T1000 (cell line): Measurements from ENCODE around the gene TRMO.

Source experiments
- DNase-seq: peaks from one replicate; lab custom pipeline; 2025; ENCODE audit warnings: mixed read lengths; lab: John Stamatoyannopoulos, UW

TRMO gene

DNA sequence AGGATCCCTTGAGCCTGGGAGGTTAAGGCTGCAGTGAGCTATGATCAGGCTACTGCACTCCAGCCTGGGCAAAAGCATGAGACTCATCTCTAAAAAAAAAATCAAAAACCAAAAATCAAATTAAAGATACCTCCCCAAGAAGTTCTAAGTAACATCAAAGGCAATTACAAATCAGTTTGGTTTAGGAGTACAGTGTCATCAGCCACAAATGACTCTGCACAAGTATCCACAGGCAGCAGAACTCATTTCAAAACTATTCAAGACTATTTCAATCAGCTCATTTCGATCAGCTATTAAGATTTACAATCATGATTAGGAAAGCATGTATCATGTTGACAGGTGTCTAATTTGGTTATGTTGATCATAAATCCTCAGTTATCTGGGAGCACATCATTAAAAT, 19.1 kb downstream of the TRMO start:
- no peak for DNase-seq

DNA sequence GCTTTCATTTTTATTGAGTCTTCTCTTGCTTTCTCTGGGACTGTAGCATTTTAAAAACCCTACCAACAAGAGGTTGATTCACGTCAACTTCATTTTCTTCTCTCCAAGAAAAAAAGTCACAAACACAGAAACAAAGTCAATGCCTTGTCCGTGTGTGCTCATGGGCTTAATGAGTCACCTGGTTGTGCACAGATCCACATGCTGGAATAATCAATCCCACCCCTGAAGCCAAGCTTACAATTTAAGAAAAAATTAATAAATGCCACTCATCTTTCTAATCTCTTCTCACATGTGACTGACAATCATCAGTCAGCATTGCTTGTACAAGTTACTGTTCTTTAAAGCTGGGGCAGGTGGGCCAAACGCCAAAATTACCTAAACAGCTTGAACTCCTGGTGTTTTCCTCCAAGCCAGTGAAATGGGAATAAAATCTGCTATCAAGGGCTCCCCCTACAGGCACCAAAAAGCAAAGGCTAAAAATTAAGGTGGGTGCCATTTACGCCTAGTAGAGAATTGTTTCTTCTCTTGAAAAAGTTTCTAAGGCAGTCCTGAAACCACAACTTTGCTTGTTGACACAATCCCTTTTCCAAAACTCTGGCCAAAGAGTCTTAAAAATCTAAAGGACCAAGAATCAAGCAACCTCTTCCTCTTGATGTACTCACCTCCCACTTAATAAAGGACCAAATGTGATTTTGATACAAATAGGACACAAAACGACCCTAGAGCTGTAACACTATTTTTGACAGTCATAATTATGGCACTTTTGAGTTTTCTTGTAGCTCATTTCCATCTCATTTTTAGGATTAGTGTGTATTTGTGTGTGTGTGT, 21.3 kb downstream of the TRMO start:
- DNase-seq, result no peak

DNA sequence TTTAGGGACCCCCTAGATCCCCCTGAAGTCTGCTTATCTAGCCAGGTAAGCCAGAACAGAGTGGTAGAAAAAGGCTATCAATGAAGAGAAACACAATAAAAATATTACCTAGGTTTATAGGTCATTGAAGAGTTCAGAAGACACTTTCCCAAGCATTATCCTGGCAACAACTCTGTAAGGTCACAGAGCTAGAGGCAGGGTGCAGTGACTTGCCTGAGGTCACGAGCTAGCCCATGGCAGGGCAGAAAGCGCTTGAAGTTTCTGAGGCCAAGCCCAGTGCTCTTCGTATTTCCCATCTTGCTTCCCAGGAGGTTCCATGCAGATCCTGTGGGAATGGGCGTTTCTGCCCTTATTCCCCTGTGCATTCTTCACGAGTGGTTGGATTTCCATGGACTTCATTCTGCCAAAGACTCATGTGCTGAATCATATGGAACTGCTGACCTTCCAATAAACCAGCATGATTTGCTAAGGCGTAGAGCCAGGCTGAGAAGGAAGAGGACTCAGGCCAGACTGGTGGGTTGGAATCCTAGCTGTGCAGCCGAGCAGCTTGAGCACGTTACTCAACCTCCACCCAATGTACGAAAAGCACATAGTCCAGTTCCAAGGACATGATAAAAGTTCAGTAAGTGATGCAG, 22.1 kb downstream of the TRMO start:
- no peak for DNase-seq

DNA sequence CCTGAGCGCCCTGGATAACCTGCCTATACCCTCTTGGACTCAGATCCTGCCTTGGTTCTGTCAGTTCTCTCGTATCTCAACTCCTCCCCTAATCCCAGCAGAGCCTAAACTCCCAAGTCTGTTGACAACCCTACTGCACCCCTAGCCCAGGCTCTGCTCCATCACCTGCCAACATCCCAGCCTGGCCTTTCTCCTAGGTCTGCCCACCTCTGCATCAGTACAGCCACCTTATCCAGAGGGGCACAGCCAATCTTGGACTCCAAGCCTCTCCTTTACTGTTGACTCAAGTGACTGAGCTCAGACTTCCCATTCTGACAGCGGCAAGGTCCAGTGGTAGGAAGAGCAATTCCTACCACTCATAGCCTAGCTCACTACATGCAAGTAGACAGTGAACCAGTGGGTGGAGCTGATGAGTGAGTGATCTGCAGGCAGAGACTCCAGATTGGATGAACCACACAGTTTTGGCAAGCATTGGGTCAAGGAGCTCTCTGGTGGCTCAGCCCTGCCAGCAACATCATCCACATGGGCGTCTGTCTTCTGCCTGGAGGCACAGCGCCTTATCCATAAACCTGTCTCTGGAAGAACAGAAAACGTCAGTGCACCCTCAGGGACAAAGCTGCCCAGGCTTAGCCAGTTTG, 26.5 kb downstream of the TRMO start:
- DNase-seq, result no peak

DNA sequence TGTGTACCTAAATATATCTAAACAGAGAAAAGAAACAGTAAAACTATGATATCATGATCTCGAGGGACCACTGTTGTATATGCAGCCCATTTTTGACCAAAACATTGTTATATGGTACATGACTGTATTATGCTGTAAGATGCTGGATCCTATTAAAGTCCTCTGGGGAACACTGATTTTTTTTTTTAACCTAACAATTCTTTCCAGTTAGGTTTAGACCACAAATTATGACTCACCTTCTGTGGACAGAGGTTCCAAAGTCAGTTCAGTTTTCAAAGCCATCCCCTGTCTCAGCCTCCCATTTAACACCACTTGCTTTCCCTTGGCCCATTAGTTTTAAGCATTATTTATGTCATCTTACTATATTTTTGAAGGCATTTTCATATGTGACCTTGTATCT, 27.1 kb downstream of the TRMO start:
- no peak for DNase-seq

DNA sequence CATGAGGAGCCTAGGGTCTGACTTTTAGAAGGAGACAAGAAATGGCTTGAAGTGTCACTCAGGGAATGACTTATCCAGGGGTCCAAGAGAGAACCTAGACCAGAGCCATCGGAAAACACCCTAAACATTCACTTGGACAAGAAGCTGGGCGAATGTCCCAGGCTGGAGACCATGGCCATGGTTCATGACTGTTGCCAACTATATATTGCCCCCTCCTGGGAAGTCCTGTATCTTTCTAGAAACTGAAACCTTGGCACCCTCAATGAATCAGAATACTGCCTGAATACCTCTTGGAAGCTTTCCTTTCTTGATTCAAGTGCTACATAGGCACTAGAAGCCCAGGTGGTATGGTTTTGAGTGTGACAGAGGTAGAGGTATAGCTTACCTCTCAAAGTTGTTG, 29.9 kb downstream of the TRMO start:
- no peak for DNase-seq

DNA sequence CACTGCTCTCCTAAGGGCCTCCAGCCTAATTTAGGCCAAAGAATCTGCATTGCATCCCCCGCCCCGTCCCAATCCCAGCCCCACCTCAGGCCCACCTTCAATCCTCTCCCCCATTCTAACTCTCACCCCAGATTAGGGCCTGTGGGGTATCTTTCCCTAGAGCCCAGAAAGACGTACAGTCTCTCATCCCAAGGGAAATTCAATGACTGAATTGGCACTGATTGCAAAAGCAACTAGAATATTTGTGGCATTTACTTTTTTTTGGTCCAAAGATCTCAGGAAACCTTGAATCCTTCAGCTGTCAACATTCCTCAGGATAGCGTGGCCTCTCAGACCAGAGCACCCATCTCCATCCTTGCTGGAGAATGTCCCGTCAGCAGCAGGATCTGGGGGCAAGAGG, 30.6 kb downstream of the TRMO start:
- DNase-seq, result no peak

DNA sequence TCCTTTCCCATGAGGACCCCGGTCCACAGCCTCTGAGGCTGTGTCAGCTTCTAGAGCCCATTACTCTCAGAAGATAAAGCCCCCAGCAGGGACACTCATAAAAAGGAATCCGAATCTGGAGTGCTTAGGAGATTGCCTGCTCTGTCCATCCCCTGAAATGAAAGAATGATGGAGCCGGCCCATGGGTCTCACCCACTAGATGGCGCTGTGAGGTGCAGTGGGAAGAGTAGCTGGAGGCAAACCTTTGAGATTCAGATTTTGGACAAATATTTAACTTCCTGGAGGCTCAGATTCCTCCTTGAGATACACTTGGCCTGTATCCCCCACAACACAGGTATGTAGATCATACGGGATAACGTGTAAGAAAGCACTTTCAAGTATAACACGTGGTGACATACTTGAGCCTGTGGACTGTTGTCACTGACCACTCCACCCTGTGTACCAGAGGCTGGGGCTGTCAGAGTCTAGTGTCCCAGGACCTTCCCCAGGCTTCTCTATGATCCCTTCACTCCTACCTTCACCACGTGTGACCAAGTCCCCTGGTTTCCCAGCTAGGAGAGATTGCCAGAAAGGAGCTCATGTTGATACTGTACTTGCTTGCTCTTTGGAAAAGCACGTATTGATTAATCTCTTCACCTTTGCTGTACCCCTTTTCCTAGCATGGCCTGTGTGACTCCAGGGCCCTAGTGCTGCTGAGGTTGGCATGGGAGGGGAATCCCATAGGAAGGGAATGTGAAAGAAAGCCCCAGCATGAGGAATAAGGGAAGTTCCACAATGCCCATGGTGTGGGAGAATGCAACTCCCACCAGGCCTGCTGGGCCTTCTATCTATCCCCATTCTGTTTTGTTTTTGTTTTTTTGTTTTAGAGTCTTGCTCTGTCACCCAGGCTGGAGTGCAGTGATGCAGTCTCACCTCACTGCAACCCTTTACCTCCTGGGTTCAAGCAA, 32.1 kb downstream of the TRMO start:
- DNase-seq, result no peak

DNA sequence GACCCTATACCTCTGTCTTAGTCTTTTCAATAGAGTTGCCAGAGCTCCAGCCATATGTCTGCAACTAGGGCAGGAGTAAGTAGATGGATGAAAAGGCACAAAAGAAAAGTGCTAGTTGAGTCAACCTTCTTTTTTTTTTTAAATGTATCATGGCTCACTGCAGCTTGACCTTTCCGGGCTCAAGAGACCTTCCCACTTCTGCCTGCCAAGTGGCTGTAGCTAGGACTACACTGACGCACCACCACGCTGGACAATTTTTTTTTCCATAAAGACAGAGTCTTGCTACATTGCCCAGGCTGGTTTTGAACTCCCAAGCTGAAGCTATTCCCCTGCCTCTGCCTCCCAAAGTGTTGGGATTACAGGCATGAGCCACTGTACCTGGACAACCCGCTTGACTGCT, 42.0 kb downstream of the TRMO start:
- no peak for DNase-seq

DNA sequence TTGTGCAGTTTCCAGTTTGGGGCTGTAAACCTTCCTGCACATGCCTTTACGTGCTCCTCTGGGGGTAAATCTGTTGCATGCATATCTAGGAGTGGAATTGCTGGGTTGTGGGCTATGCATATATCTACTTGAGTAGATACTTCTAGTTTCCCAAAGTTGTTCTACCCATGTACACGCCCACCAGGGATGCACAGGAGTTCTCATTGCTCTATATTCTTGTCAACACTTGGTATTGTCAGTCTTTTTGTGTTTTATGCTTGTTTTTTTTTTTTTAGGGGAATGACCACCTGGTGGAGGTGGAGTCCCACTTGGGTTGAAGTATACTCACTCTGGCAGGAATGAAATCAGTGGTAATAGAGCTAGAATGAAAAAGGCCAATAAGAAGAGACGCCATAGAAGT, 46.2 kb downstream of the TRMO start:
- no peak for DNase-seq

DNA sequence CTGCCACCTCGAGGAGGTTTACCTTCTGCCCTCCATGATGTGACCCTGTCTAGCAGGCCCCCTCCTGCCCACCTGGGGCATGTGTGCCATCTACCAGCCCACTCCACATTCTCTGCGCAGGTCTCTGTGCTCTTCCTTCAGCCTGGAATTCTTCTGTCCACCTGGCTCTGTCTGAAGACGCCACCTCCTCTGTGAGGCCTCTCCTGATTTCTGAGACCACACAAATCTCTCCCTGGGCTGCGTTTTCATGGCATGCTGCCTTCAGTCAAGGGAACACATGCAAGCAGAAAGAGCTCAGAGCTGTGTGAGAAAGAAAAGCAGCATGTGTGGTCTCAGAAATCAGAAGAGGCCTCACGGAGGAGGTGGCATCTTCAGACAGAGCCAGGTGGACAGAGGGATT, 47.2 kb downstream of the TRMO start:
- no peak for DNase-seq

DNA sequence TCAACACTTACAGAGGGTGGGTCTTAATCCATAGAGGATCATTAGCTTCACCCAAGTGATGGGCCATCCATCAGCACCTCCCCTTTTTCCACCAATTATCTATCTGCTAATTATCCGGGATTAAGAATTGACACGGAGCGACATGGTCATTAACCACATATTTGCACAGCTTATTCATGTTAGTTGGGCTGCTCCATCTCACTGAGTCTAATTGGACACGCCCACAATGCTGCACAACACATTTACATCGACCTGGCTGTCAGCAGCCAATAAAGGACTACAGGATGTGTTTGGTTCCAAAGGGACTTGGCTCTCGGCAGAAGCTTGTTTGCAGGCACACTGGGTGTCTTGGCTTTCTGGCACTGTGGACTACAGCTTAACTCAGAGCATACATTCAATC, 47.7 kb downstream of the TRMO start:
- no peak for DNase-seq

DNA sequence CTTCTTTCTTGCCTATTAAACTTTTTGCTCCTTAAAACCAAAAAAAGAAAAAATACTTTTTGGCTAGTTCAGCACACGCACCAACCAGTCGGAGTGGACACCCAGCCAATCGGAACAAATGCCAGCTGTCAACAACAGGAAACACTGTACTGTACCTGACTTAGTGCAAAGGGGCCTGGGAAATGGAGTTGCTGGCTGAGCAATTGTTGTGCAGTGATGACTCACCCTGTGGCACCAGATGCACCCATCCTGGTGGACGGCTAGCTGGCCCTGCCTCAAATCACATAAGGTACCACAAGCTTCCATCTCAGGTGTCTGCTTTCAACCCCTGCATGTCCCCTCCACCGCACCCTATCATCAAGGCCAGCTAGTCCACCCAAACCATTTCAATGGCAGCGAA, 48.4 kb downstream of the TRMO start:
- no peak for DNase-seq

DNA sequence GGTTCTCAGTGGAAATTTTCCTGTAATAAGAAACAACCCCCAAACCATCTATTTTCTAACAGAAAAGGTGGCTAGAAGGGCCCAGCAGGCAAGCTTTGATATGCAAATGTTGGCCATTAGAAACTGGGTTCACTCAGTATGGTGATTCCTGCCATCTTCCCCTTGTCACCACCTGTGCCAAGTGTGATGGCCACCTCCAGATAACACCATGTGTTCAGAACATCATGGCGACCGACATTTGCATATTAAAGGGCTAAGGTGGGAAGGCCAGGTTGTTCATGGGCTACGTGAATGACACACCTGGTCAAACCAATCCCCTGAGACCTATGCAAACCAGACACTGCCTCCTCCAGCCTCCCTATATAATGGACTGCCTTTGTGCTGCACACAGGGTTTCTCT, 48.9 kb downstream of the TRMO start:
- DNase-seq, result no peak

DNA sequence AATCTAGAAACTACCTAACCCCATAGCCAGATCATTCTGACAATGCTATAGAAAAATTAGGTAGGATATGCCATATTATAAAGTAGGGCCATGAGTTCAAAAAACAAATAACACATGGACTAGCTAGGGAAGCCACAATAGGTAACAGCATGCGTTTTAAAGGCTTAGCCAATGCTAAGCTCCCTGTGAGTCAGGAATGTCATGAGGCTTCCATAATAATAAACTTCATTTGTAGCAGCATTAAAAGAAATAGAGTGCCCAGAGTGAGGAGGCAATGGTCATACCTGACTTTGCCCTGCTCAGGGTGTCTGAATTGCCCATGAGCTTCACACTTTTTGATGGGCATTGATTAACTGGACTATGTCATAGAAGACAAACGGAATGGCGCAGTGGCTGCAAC, 53.4 kb downstream of the TRMO start:
- DNase-seq, result no peak

DNA sequence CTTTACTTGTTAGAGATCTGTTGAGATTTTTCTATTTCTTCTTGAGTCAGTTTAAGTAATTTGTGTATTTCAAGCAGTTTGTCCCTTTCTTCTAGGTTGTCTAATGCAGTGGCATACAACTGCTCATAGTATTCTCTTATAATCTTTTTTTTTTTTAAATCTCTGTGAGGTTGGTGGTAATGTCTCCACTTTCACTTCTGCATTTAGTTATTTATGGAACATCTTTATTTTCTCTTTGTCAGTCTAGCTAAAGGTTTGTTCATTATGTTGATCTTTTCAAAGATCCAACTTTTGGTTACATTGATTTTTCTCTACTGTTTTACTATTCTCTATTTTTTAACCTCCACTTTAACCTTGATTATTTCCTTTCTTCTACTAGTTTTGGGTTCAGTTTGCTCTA, 55.5 kb downstream of the TRMO start:
- DNase-seq, result no peak

DNA sequence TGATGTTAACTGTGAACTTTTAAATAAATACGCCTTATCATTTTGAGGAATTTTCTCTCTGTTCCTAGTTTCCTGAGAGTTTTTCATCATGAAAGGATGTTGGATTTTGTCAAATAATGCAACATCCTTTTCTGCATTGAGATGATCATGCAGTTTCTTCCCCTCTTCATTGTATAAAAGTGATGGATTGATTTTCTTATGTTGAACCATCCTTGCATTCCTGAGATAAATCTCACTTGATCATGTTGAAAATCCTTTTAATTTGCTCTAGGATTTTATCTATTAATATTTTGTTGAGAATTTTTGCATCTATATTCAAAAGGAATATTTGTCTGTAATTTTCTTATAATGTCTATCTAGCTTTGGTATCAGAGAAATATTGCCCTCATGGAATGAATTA, 56.0 kb downstream of the TRMO start:
- no peak for DNase-seq

DNA sequence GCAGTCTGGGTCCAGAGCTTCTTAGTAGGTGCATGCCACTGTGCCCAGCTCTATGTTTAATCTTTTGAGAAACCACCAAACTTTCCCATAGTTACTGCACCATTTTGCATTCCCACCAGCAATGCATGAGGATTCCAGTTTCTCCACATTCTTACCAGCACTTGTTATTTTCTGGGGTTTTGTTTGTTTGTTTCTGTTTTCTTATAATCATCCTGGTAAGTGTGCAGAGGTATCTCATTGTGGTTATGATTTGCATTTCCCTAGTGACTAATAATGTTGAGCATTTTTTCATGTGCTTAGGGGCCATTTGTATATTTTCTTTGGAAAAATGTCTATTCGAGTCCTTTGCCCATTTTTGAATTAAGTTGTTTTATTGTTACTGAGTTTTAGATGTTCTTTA, 57.9 kb downstream of the TRMO start:
- no peak for DNase-seq

DNA sequence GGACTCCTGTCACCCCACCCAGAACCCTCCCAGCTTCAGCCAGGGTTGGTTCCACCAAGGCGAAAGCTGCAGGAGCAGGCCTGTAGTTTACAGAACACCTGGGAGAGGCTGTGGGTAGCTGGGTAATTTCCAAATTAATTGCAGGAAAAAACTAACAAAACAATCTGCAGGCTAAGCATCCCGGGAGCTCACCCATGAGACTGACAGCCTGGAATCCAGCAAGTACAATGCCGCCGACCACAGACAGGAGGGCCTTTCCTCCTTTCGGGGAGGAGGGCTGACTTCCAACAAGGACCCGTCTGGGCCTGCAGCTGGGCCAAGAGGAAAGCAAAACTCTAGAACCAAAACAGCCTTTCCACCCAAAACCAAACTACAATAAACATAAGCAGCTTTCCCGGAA, 59.0 kb downstream of the TRMO start:
- no peak for DNase-seq

DNA sequence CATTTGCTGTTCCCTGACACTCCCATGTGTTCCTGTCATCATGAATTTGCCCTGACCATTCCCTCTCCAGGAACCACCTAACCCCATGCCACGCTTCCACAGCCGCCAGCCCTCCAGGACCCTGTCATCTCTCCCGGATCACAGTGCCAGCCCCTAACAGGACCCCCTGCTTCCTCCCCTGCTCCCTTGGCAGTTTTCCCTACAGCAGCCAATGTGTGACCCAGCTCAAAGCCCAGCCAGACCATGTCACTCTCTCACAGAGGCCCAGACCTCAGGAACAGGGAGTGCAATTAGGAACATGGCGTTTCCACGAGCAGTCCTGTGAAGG, 61.2 kb downstream of the TRMO start:
- DNase-seq, result no peak

DNA sequence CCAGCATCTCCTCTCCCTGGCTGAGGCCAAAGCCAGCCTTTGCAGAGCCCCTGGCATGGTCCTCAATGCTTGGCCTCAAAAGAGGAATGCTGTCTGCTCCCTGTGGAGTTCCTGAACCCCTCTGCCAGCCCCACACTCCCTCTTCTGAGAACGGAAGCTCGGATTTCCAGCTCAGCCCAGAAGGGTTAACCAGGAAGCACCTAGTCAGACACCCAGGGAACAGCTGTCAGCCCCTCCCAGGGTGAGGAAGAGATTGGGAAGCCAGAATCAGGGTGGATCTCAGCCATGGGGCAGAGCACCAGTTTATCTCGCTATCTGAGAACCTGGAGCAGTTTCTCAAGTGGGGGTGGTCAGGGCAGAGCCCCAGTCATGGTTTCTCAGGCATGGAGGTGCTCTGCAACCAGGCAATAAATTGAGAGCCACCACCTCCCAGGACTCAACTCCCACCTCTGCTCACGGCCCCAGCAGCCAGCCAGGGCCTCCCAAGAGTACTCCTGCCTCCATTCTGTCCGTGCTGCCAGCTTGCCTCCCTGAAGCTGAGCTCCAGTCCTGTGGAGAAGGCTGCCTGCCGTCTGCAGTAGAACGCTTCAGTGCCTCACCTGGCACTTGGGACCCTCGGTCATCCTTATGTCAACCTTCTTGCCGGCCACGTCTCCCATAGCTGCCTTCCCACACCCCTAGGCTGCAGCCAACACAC, 61.7 kb downstream of the TRMO start:
- DNase-seq, result no peak

DNA sequence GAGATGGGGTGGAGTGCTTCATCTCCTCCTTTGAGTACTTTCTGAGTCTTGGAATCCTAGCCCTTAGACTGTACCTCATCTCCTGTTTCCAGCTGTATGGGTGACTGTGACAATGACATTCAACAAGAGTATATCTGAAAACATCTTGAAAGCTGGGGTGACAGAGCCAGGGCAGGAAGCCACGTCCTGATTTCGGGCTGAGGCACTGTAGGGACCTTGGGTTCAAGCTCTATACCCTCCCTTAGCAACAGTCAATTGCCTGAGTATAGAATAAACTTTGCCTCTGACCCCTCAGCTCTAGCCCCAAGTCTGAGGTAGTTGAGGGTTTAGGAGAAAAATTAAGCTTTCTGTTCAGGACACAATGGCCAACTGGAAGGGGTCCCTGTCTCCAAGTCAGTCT, 63.0 kb downstream of the TRMO start:
- DNase-seq, result no peak
